PFSK-1 (cell line): ENCODE measurements around the gene SULF2.

Source experiments
- FOXP2 ChIP-seq: optimal IDR thresholded peaks from 2 replicates; pipeline ENCODE3; 2011; ENCODE audit warnings: borderline replicate concordance, control low read depth, inconsistent platforms; ENCODE audit not compliant: insufficient read depth; ENCODE audit errors: extremely low read length, extremely low read depth
- POLR2AphosphoS5 ChIP-seq: IDR thresholded peaks from 2 replicates; pipeline ENCODE4 v1.6.1; 2012; ENCODE audit warnings: low read depth, mild to moderate bottlenecking, control low read depth, low read length, moderate library complexity
- REST ChIP-seq, 2 experiments: IDR thresholded peaks; 2 replicates each; pipeline versions ENCODE4 v1.6.1 to v1.8.0; 2011 to 2012; ENCODE audit warnings: low read depth in 2 of 2, low read length in 2 of 2, control low read depth in 1 of 2, inconsistent platforms in 1 of 2, mild to moderate bottlenecking in 1 of 2, moderate library complexity in 1 of 2; ENCODE audit not compliant: insufficient read depth in 1 of 2
- SIN3A ChIP-seq: IDR thresholded peaks from 2 replicates; pipeline ENCODE4 v1.6.1; 2012; ENCODE audit warnings: mild to moderate bottlenecking, low read length, moderate library complexity, borderline replicate concordance; ENCODE audit not compliant: insufficient read depth
- TAF1 ChIP-seq: IDR thresholded peaks from 2 replicates; pipeline ENCODE4 v1.6.1; 2012; ENCODE audit warnings: low read length, control low read depth, borderline replicate concordance; ENCODE audit not compliant: insufficient read depth

Gene SULF2

GRCh38 chr20:47800623-47801022 lies 15.3 kb upstream of the SULF2 start:
- TF ChIP-seq FOXP2 (no peak), REST (IDR thresholded peaks at IDR 0.05; ENCODE audit: insufficient read depth in 1 of 2, low read depth in 2 of 2, low read length in 2 of 2) (no peak), TAF1 (no peak), SIN3A (no peak), POLR2AphosphoS5 (no peak)

DNA sequence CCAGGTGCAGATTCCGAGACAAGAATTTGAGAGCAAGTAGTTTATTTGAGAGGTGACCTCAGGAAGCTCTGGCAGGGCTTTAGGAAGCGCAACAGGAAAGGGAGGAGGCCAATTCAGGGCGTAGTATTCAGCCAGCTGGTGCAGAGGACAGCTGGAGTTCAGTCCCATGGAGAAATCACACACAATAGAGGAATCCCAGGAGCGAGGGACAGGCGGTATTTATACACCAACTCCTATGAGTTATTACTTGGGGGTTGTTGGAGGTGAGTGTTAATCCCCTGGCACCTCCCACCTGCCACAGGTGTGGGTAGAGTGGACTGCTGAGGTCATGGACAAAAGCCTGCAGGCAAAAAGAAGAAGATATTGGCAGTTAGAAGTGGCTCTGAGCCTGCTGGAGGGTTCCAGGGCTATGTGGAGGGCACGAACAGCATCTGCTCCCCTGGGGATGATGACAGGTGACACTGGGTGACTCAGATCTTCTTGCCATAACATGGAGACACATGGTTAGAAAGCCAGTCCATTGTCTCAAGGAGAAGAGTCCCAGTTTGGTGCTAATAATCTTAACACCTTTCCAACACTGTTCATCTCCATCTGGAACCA lies 13.9 kb upstream of the SULF2 start:
- TF ChIP-seq TAF1 (no peak), POLR2AphosphoS5 (no peak), REST (IDR thresholded peaks at IDR 0.05; ENCODE audit: insufficient read depth in 1 of 2, low read depth in 2 of 2, low read length in 2 of 2) (no peak), FOXP2 (no peak)

DNA sequence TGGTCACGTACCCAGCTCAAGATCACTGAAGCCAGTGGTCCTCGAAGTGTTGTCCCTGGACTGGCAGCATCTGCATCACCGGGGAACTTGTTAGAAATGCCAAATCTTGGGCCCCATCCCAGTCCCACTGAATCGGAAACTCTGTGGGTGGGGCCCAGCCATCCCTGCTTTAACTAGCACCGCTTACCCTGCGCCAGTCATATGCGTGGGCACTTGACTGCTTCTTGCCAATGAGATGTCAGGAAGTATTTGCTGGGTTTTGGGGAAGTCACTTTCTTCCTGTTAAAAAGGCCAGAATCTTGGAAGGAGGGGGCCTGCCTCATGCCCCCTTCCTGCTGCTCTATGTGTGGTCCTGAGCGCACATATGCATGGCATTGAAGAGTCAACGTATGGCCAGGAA lies 11.7 kb upstream of the SULF2 start:
- TF ChIP-seq REST (IDR thresholded peaks at IDR 0.05; ENCODE audit: insufficient read depth in 1 of 2, low read depth in 2 of 2, low read length in 2 of 2) (no peak), SIN3A (no peak), FOXP2 (no peak), TAF1 (no peak), POLR2AphosphoS5 (no peak)

DNA sequence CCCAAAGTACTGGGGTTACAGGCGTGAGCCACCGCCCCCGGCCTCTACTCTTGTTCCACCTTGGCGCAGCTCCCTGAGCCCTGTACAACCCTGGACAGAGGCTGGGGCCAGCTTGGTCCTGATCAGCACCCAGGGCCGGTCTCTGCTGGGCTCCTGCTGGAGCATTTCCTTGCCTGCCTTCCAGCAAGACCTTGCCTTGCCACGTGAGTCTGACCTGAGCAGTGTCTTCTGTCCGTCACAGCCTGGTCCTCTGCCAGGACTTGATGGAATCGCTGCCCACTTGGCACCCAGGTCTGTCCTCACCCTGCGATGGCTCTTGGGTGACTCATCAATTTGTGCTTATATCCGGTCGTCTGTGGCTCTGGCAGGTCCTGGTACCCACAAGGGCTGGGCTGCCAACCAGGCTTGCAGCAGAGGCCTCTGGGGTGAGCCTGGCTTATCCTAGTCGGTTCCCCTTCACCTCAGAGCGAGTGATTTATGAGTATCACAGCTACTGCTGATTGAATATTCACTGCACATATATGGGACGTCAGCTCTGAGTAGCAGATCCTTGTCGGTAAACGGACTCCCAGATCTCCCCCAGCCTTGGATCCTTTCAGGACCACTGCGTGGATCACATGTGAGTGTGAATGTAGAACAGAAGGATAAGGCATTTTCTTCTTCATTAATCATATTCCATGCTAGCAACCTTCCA lies 10.1 kb upstream of the SULF2 start:
- TF ChIP-seq POLR2AphosphoS5, result no peak
- no peak for TF ChIP-seq TAF1
- TF ChIP-seq FOXP2, result no peak
- TF ChIP-seq SIN3A, result no peak
- no peak for TF ChIP-seq REST (IDR thresholded peaks at IDR 0.05; ENCODE audit: insufficient read depth in 1 of 2, low read depth in 2 of 2, low read length in 2 of 2)

DNA sequence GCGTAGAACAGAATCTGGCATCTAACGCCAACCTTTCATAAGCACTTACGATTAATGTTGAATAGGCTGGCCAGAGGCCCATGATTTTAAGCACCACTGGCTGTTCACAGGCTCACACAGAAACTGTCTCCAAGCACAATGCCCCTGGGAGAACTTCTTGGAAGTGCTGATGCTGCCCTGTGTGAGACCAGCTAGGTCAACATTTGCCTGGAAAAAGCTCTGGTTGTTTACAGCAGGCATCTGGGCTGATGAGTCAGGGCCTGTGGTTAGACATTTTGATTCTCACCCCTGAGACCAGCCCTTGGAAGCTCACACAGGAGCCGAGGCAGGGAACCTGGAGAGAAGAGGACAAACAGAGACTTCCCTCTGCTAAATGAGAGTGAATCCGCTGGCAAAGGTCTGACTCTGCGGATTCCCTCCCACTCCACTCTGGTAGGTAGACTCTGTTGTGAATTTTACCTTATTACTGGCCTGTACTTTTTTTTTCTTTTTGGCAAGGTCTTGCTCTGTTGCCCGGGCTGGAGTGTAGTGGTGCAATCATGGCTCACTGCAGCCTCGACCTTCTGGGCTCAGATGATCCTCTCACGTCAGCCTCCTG lies 6.8 kb upstream of the SULF2 start:
- TF ChIP-seq FOXP2 (no peak), TAF1 (no peak), POLR2AphosphoS5 (no peak), SIN3A (no peak), REST (IDR thresholded peaks at IDR 0.05; ENCODE audit: insufficient read depth in 1 of 2, low read depth in 2 of 2, low read length in 2 of 2) (no peak)
